GM12878 (cell line): ENCODE results near the gene TDRD7. TPM values are rescaled to one million over a fixed set of nuclear protein-coding genes. Genes with fewer than 3 reads are reported as not detected.

Source experiments
- ASH2L ChIP-seq: fragments of 300-600, 200-600 bp; sonication (generic); IDR thresholded peaks from 2 replicates; pipeline ENCODE4 v1.6.1; 2017; ENCODE audit warnings: low read depth, mild to moderate bottlenecking, borderline replicate concordance
- BCL11A ChIP-seq: IDR thresholded peaks from 2 replicates; pipeline ENCODE4 v1.6.1; 2011; ENCODE audit warnings: low read depth, low read length
- CEBPB ChIP-seq, 2 experiments: fragments of 150-350 bp in 1 of 2; IDR thresholded peaks; 2 replicates each; pipeline ENCODE4 v1.6.1; 2012 to 2014; ENCODE audit warnings: low read depth in 2 of 2, low read length in 2 of 2, borderline replicate concordance in 1 of 2, inconsistent platforms in 1 of 2
- CHD2 ChIP-seq: IDR thresholded peaks from 2 replicates; pipeline ENCODE4 v1.6.1; 2011; ENCODE audit warnings: low read depth, low read length, improper control_type of control experiment, borderline replicate concordance
- CREM ChIP-seq: IDR thresholded peaks from 2 replicates; pipeline ENCODE4 v1.6.1; 2014; ENCODE audit warnings: antibody characterized with exemption, low read depth
- FOXK2 ChIP-seq: fragments of 450-650 bp; IDR thresholded peaks from 2 replicates; pipeline ENCODE4 v1.6.1; 2017; ENCODE audit warnings: mild to moderate bottlenecking, moderate library complexity
- KAT2A ChIP-seq: conservative IDR thresholded peaks from 2 replicates; pipeline ENCODE4 v1.6.1; 2011; ENCODE audit warnings: low read depth, low read length; ENCODE audit not compliant: control insufficient read depth
- MTA3 ChIP-seq: IDR thresholded peaks from 2 replicates; pipeline ENCODE4 v1.6.1; 2012; ENCODE audit warnings: low read length, inconsistent platforms, borderline replicate concordance
- MYC ChIP-seq: IDR thresholded peaks from 2 replicates; pipeline ENCODE4 v1.6.1; 2011; ENCODE audit warnings: mild to moderate bottlenecking, low read length, moderate library complexity, inconsistent platforms; ENCODE audit not compliant: insufficient read depth, insufficient replicate concordance, insufficient read length, severe bottlenecking
- NFYA ChIP-seq: IDR thresholded peaks from 2 replicates; pipeline ENCODE4 v1.6.1; 2011; ENCODE audit warnings: low read depth, mild to moderate bottlenecking, low read length, improper control_type of control experiment, borderline replicate concordance
- PAX8 ChIP-seq: fragments of 450-650 bp; IDR thresholded peaks from 2 replicates; pipeline ENCODE4 v1.6.1; 2017; ENCODE audit warnings: mild to moderate bottlenecking, moderate library complexity
- POLR2AphosphoS2 ChIP-seq: IDR thresholded peaks from 2 replicates; pipeline ENCODE4 v1.6.1; 2011; ENCODE audit warnings: low read depth, mild to moderate bottlenecking, low read length, improper control_type of control experiment, moderate library complexity
- POLR2AphosphoS5 ChIP-seq: IDR thresholded peaks from 2 replicates; pipeline ENCODE4 v1.6.1; 2011; ENCODE audit warnings: mild to moderate bottlenecking, low read length, inconsistent platforms
- RFX5 ChIP-seq: IDR thresholded peaks from 2 replicates; pipeline ENCODE4 v1.6.1; 2011; ENCODE audit warnings: low read depth, low read length, improper control_type of control experiment
- SP1 ChIP-seq: IDR thresholded peaks from one replicate; pipeline ENCODE4 v1.6.1; 2011; ENCODE audit warnings: low read depth, low read length
- USF2 ChIP-seq: IDR thresholded peaks from 2 replicates; pipeline ENCODE4 v1.6.1; 2011; ENCODE audit warnings: low read depth, low read length, improper control_type of control experiment, borderline replicate concordance
- ZNF207 ChIP-seq: fragments of 450-650 bp; IDR thresholded peaks from 2 replicates; pipeline ENCODE4 v1.6.1; 2014; ENCODE audit warnings: antibody characterized with exemption, mild to moderate bottlenecking, borderline replicate concordance
- ZNF217 ChIP-seq: fragments of 450-650 bp; IDR thresholded peaks from 2 replicates; pipeline ENCODE4 v1.6.1; 2017; ENCODE audit warnings: antibody characterized with exemption, mild to moderate bottlenecking
- ZNF687 ChIP-seq: fragments of 450-650 bp; IDR thresholded peaks from 2 replicates; pipeline ENCODE4 v1.6.1; 2017; ENCODE audit warnings: mild to moderate bottlenecking, moderate library complexity
- polyA plus RNA-seq, 11 experiments: library from polyadenylated mRNA; depleted of rRNA in 4 of 11; unstranded in 6 of 11; stranded (reverse) in 5 of 11; fragments of >200 nt; fragmentation: Nextera tagmentation in 4 of 11; fragmentation: Illumina TruSeq in 1 of 11; extraction: Ambion mirVana in 4 of 11; extraction: Trizol in 1 of 11; gene quantifications; 1 replicate in 1 of 11; 2 replicates in 10 of 11; pipeline versions ENCODE4 v1.2.1 to v1.2.3, GENCODE V29; 2011 to 2016; ENCODE audit warnings: inconsistent platforms in 2 of 11, missing spikeins in 2 of 11, low read depth in 1 of 11
- total RNA-seq, 4 experiments: library from RNA; depleted of rRNA in 3 of 4; stranded (reverse); fragments of >200 nt in 3 of 4; fragmentation: Illumina TruSeq in 1 of 4; extraction: Trizol in 1 of 4; gene quantifications; 2 replicates each; pipeline versions ENCODE4 v1.2.1 to v1.2.3, GENCODE V29; 2013 to 2021
- TF ChIP-seq, protein P1 (sequence below): IDR thresholded peaks from 2 replicates; pipeline ENCODE4 v1.6.1; 2012; ENCODE audit warnings: low read depth, low read length, improper control_type of control experiment
- TF ChIP-seq, protein P2 (sequence below): fragments of 450-650 bp; IDR thresholded peaks from 2 replicates; pipeline ENCODE4 v1.6.1; 2018; ENCODE audit warnings: borderline replicate concordance, mild to moderate bottlenecking; ENCODE audit not compliant: partially characterized antibody

The TDRD7 gene
- total and polyA plus RNA-seq, 10 of the 15 experiments (the other 5 are each of a cell fraction or from before 2014, with no cell fraction given), result 5.7 to 26.4 (median 16.2) TPM

GRCh38 chr9:97411789-97412625, at the start of gene TDRD7 (continued):
- TF ChIP-seq FOXK2, result no peak
- TF ChIP-seq NFYA, result no peak
- peak; percentile 53; the same call in 1 of the 2 replicates for TF ChIP-seq BCL11A
- no peak for TF ChIP-seq MYC
- TF ChIP-seq RFX5, result no peak
- TF ChIP-seq ZNF217, result peak; percentile 79
- TF ChIP-seq POLR2AphosphoS2, result no peak
- TF ChIP-seq, protein P1, sequence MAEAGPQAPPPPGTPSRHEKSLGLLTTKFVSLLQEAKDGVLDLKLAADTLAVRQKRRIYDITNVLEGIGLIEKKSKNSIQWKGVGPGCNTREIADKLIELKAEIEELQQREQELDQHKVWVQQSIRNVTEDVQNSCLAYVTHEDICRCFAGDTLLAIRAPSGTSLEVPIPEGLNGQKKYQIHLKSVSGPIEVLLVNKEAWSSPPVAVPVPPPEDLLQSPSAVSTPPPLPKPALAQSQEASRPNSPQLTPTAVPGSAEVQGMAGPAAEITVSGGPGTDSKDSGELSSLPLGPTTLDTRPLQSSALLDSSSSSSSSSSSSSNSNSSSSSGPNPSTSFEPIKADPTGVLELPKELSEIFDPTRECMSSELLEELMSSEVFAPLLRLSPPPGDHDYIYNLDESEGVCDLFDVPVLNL, result 0 out of 2 replicates have a peak, but pooled peaks have one; percentile 25
- peak; percentile 74 for TF ChIP-seq SP1
- no peak for TF ChIP-seq USF2
- peak; percentile 69 for TF ChIP-seq CREM
- TF ChIP-seq CEBPB (IDR thresholded peaks at IDR 0.05; ENCODE audit: borderline replicate concordance in 1 of 2, low read depth in 2 of 2, low read length in 2 of 2), result peak in 1 of 2 experiments; percentile 86; a peak in 1 of 4 replicates
- TF ChIP-seq MTA3, result peak; percentile 79; the same call in 1 of the 2 replicates
- TF ChIP-seq KAT2A, result no peak
- TF ChIP-seq, protein P2, sequence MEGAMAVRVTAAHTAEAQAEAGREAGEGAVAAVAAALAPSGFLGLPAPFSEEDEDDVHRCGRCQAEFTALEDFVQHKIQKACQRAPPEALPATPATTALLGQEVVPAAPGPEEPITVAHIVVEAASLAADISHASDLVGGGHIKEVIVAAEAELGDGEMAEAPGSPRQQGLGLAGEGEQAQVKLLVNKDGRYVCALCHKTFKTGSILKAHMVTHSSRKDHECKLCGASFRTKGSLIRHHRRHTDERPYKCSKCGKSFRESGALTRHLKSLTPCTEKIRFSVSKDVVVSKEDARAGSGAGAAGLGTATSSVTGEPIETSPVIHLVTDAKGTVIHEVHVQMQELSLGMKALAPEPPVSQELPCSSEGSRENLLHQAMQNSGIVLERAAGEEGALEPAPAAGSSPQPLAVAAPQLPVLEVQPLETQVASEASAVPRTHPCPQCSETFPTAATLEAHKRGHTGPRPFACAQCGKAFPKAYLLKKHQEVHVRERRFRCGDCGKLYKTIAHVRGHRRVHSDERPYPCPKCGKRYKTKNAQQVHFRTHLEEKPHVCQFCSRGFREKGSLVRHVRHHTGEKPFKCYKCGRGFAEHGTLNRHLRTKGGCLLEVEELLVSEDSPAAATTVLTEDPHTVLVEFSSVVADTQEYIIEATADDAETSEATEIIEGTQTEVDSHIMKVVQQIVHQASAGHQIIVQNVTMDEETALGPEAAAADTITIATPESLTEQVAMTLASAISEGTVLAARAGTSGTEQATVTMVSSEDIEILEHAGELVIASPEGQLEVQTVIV, result no peak
- TF ChIP-seq ZNF207, result 0 out of 2 replicates have a peak, but pooled peaks have one; percentile 51
- TF ChIP-seq POLR2AphosphoS5, result no peak
- peak; percentile 31; the same call in 1 of the 2 replicates for TF ChIP-seq ZNF687
- TF ChIP-seq ASH2L, result peak; percentile 83; the same call in 1 of the 2 replicates
- TF ChIP-seq CHD2, result 0 out of 2 replicates have a peak, but pooled peaks have one; percentile 42
- no peak for TF ChIP-seq PAX8
